ENCODE measurements around the gene GALNS.

DNA sequence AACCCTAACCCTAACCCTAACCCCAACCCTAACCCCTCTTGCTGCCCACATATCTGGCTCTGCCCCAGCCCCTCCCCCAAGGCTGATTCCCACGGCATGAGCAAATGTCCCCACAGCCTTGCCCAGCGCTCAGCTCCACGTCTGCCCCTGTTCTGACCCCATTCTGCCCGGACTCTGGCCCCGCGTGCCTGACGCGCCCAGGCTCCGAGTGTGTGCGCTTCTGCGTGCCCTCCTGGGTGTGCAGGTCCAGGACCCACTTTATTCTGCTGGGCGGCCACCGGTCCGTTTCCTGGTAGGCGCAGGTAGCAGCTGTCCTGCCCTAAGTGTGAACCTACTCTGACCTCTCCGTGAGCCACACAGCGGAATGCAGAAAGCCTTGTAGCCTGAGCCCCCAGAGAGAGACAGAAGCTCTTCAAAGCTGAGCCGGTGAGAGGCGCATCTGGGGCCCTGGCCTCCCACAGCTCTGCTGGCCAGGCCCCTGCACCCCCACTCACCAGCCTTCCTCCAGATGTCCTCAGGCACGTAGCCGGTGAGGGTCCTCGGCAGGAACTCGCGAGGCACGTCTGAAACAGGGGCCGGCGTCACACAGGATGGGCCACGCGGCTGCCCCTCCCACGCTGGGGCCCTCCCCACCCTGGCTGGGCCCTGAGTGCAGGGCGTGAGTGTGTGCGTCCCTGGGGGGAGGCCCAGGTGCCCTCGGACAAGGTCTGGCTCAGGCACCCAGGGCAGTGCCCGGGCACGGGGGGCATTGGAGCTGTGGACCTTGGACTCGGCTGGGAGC is 23.7 kb upstream of the GALNS start:
- no peak for TF ChIP-seq REST (IDR thresholded peaks at IDR 0.05; ENCODE audit: low read depth)
- no peak for TF ChIP-seq CEBPB (IDR thresholded peaks at IDR 0.05)
- no peak for TF ChIP-seq YY1 (IDR thresholded peaks at IDR 0.05; ENCODE audit: low read depth)
- no peak for TF ChIP-seq TCF12 (IDR thresholded peaks at IDR 0.05; ENCODE audit: low read depth)
- no peak for TF ChIP-seq MAX (IDR thresholded peaks at IDR 0.05)
- TF ChIP-seq, protein P1, sequence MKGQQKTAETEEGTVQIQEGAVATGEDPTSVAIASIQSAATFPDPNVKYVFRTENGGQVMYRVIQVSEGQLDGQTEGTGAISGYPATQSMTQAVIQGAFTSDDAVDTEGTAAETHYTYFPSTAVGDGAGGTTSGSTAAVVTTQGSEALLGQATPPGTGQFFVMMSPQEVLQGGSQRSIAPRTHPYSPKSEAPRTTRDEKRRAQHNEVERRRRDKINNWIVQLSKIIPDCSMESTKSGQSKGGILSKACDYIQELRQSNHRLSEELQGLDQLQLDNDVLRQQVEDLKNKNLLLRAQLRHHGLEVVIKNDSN (IDR thresholded peaks at IDR 0.05), result no peak
- TF ChIP-seq RAD21 (IDR thresholded peaks at IDR 0.05; ENCODE audit: low read depth), result no peak
- TF ChIP-seq ZBTB7A (IDR thresholded peaks at IDR 0.05; ENCODE audit: low read depth), result no peak
- no peak for TF ChIP-seq EP300 (IDR thresholded peaks at IDR 0.05; ENCODE audit: borderline replicate concordance)
- no peak for TF ChIP-seq EGR1 (IDR thresholded peaks at IDR 0.05)
- no peak for TF ChIP-seq TAF1 (IDR thresholded peaks at IDR 0.05; ENCODE audit: low read depth)
